GM12872 (cell line): ENCODE data around the gene DIP2C.

Source experiments
- CTCF ChIP-seq: IDR thresholded peaks from 3 replicates; pipeline ENCODE4 v1.5.1; 2011; ENCODE audit warnings: low read depth, mild to moderate bottlenecking, low read length, moderate library complexity; ENCODE audit not compliant: insufficient read depth

Gene DIP2C

DNA sequence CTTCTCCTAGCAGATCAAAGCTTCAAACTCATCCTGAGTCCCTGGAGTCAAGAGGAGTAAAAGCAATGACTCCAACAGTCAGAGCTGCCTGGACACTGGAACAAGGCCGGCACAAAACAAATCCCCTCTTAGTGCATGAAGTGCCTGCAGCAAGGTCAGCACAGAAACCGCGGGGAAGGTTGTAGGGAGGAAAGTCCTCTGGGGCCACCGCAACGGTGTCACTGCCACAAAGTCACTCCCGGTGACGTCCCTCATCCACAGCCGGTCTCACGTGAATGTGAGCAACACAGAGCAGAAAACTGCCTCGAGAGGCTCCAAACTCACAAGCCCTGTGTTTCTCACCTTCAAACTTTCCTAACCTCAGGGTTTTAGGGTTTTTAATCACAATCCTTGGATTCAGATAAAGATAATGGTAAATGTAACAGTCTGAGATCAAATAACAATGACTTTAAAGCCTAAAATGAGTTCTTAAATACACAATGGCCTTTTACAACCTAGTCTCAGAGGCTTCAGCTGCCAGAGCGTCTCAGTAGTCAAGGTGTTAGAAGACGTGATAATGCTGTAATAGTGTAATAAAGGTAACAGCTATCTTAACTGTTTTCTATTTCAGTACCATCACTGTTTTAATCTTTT is 279.9 kb downstream of the DIP2C start:
- TF ChIP-seq CTCF, result no peak

GRCh38 chr10:408236-408635 is 281.2 kb downstream of the DIP2C start:
- TF ChIP-seq CTCF, result no peak

GRCh38 chr10:406976-407375 is 282.5 kb downstream of the DIP2C start:
- TF ChIP-seq CTCF, result no peak

DNA sequence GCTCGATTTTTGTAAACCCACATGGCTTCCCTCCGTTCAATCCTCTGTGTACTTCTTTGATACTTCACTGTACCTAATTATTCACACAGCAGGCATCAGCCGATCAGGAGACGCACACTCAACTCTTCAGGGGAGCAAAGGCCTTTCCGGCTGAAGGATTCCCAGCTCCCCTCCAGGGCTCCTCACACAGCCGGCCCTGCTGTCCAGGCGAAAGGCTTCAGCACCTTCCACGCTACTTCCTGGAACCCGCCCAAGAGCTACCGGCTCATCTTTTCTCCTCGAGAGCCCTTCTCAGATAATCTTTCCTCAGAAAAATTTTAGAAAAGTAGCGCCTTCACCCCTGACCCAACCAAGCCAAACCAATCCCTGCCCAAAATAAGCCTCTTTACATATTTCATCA is 283.8 kb downstream of the DIP2C start:
- no peak for TF ChIP-seq CTCF

- no peak for TF ChIP-seq CTCF
These were observed 284.5 kb downstream of the DIP2C start for GRCh38 chr10:404991-405390.

DNA sequence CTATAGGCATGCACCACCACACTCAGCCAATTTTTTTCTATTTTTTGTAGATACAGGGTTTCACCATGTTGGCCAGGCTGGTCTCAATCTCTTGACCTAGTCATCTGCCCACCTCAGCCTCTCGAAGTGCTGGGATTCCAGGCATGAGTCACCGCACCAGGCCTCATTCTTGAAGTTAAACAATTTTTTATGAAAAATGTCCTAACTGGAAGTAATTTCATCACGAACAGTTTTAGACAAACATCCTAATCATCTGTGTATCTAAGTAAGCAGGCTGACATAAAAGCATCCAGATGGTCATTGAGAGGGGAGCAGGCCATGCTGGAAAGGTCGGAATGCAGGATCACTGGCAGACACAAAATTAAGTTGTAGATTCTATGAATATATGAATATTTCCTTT is 285.1 kb downstream of the DIP2C start:
- TF ChIP-seq CTCF, result no peak

DNA sequence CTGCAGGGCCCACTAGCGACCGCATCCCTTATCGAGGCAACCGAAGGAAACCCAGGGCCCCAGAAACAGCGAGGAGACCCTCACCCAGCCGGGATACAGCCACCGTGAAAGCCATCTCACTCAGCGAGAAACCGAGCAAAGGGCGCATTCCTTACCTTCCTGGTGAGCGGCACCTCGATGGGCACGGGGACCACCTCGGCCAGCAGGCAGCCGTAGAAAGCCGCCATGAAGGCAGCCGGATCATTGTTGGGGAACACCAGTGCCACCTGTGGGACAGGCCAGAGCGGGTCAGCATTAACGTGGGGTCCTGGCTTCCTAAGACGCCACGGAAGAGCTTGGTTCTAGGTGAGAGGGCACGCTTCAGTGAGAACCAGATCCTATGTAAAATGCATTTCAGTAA is 290.5 kb downstream of the DIP2C start:
- no peak for TF ChIP-seq CTCF
